Stimulated activated naive B cell treated with anti-CD40 and anti-IgM and Interleukin-4, amounts not matched to agents 10 μg/mL and 1 μg/mL and 100 μg/mL, for 72 hours (primary cell): ENCODE results near the gene CACNA1B.
"Not testable (repeated sequence)": the region's sequence is repeated elsewhere in the genome, so short reads cannot be mapped to it uniquely, and the experiment has no call there.

ENCODE experiments used
- ATAC-seq, 2 donors: fragments of 150-1000 bp; cut with Tn5 transposase; replicated peaks; 2 replicates each; pipeline ENCODE4 v1.10.0; 2021; ENCODE audit warnings: moderate library complexity in 1 of 2
- DNase-seq: peaks from one replicate; pipeline ENCODE4 v3.0.0; 2021
- H3K27ac Mint-ChIP-seq: one replicate; pipeline ENCODE4 v1.8.0; 2022; ENCODE audit warnings: mild to moderate bottlenecking, mixed read lengths
- H3K27me3 Mint-ChIP-seq, 2 donors: one replicate each; pipeline ENCODE4 v1.8.0; 2022; ENCODE audit warnings: mixed read lengths in 2 of 2
- H3K36me3 Mint-ChIP-seq, 2 donors: one replicate each; pipeline ENCODE4 v1.8.0; 2022; ENCODE audit warnings: mixed read lengths in 2 of 2, mild to moderate bottlenecking in 1 of 2
- H3K4me1 Mint-ChIP-seq, 2 donors: one replicate each; pipeline ENCODE4 v1.8.0; 2022; ENCODE audit warnings: mixed read lengths in 2 of 2, mild to moderate bottlenecking in 1 of 2
- H3K4me3 Mint-ChIP-seq, 2 donors: one replicate each; pipeline ENCODE4 v1.8.0; 2022; ENCODE audit warnings: mild to moderate bottlenecking in 2 of 2, mixed read lengths in 2 of 2, moderate library complexity in 1 of 2
- H3K9me3 Mint-ChIP-seq, 2 donors: one replicate each; pipeline ENCODE4 v1.8.0; 2022; ENCODE audit warnings: mixed read lengths in 2 of 2, mild to moderate bottlenecking in 1 of 2

CACNA1B gene

DNA sequence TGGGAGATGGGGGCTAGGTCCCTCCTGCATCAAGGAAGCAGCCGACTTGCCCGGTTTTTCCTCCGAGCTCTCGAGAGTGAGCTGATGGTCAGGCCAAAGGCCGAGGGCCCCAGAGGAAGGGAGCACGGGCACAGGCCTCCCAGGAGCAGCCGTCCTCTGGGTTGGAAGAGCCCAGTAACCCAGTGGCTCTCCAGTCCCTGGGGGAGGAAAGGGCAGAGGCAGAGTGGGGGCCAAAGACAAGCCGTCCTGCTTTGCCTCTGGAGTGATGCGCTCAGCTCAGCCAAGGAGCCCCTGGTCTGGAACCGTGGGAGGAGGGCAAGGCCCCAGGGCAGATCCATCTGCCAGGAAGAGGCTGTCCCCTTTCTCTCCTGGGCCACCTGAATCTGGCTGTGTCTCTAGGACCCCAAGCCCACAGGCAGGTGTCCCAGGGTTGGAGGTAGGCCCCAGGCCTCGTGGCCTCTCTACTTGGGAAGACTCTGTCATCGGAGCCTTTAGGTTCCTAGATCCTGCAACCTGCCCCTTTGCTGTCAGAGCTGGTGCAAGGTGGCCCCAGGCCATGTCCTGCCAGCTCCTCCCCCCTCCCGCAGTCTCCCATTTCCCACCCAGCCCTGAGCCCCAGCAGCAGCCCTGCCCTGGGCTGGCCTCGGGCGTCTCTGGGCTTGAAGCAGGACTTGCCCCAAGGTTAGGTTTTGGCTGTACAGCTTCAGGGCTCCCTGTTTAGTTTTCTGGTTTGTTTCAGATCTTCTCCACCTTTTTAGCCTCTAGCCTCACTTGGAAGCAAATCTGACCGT is 224.1 kb downstream of the CACNA1B start:
- H3K36me3 Mint-ChIP-seq, result no peaks in the 10 kb centered on the region
- no peak for DNase-seq
- H3K27me3 Mint-ChIP-seq, result peaks cover 11 to 27% of the 10 kb centered on the region in 2 donors
- no peak overlapping the region for H3K4me3 Mint-ChIP-seq
- no peak overlapping the region for H3K27ac Mint-ChIP-seq
- H3K9me3 Mint-ChIP-seq, result peaks cover 0 to 4% of the 10 kb centered on the region in 2 donors
- ATAC-seq, result no peak
- H3K4me1 Mint-ChIP-seq, result no peaks in the 10 kb centered on the region

DNA sequence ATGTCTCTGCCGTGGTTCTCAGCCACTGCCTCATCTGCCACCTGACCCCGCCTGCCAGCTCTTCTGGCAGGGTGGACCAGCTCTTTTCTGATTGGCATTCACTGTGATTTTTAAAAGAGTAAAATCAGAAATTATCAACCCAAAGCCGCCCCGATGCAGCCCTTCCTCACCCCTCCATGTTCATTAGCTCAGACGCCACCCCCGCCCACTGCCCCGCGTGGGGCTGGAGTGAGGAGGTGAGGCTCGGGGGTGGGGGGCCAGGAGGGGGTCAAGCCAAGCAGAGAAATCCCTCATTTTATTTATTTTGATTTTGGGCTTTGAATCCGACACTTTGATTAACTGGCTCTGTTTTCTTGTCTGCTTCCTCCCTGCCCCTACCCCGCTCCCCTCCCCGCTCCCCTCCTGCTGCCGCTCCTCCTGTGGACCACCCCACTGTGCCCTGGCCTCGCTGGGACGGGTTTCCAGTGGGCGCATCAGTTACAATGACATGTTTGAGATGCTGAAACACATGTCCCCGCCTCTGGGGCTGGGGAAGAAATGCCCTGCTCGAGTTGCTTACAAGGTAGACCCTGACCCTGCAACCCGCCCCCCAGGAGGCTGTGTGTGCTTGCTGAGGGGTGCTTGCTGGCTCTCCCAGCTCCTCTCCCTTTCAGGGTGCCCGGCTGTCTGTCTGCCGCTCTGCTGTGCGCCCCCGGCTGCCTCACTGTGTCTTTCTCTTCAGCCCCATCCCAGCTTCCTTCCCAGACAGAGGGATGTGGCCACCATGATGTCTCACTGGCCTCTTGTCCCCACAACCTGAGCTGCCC is 224.9 kb downstream of the CACNA1B start:
- Mint-ChIP-seq H3K27me3 (peaks cover 19 to 35% of the 10 kb centered on the region in 2 donors), H3K36me3 (no peaks in the 10 kb centered on the region), H3K27ac (no peak overlapping the region), H3K4me1 (no peaks in the 10 kb centered on the region), H3K9me3 (peaks cover 0 to 4% of the 10 kb centered on the region in 2 donors), H3K4me3 (no peak overlapping the region)
- ATAC-seq, result no peak
- no peak for DNase-seq

DNA sequence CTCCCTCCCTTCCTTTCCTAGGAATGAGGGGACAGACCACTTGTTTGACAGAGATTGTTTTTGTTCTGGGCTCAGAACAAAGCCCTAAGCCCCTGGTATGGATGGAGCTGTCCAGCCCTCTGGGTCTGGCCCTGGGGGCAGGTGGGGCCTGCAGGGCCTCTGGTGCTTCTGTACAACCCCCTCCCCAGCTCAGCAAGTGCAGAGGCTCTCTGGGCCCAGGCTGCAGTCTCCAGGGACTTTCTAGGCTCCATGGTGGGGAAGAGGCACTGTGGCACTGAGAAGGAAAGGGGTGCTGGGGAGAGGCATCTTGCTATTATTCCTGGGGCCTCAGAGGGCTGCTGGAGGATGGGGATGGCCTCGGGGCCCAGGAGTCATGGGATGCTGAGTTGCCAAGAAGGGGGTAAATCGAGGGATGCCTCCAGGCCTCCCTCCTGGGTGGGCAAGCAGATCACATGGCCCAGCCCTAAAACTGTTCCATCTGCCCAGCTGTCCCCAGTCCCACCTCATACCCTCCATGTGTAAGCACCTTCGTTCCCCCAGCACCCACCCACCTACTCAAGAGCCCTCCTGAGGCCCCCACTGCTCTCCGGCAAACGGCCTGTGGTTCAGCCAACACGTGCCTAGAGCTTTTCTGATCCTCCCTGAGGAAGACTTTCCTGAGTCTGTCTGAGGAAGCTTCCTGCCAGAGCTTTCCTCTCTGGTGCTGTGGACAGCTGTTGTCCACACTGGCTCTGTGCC is 225.7 kb downstream of the CACNA1B start:
- H3K4me1 Mint-ChIP-seq, result no peaks in the 10 kb centered on the region
- H3K27me3 Mint-ChIP-seq, result peaks cover 23 to 37% of the 10 kb centered on the region in 2 donors
- H3K36me3 Mint-ChIP-seq, result no peaks in the 10 kb centered on the region
- H3K9me3 Mint-ChIP-seq, result peaks cover 0 to 4% of the 10 kb centered on the region in 2 donors
- ATAC-seq (no peak), DNase-seq (no peak)
- no peak overlapping the region for H3K4me3 Mint-ChIP-seq
- no peak overlapping the region for H3K27ac Mint-ChIP-seq

DNA sequence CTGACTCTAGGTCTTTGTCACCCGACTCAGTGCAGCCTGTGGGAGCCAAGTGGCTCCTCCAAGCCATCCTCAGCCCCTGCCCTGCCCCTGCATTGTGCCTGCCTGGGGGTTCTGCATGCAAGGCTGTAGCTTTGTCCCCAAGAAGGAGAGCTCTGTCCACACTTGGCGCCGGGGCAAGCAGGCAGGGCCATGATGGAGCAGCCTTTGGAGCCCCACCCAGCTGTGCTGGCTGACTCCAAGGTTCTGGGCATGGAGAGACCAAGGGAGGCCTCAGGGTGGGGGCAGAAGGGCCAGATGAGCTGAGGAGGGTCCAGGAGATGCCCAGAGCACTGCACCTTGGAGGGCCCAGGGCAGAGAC is 226.2 kb downstream of the CACNA1B start:
- H3K36me3 Mint-ChIP-seq, result no peaks in the 10 kb centered on the region
- no peak overlapping the region for H3K27ac Mint-ChIP-seq
- ATAC-seq (no peak), DNase-seq (no peak)
- no peaks in the 10 kb centered on the region for H3K4me1 Mint-ChIP-seq
- H3K9me3 Mint-ChIP-seq, result peaks cover 0 to 4% of the 10 kb centered on the region in 2 donors
- H3K4me3 Mint-ChIP-seq, result no peak overlapping the region
- H3K27me3 Mint-ChIP-seq, result peaks cover 23 to 37% of the 10 kb centered on the region in 2 donors

DNA sequence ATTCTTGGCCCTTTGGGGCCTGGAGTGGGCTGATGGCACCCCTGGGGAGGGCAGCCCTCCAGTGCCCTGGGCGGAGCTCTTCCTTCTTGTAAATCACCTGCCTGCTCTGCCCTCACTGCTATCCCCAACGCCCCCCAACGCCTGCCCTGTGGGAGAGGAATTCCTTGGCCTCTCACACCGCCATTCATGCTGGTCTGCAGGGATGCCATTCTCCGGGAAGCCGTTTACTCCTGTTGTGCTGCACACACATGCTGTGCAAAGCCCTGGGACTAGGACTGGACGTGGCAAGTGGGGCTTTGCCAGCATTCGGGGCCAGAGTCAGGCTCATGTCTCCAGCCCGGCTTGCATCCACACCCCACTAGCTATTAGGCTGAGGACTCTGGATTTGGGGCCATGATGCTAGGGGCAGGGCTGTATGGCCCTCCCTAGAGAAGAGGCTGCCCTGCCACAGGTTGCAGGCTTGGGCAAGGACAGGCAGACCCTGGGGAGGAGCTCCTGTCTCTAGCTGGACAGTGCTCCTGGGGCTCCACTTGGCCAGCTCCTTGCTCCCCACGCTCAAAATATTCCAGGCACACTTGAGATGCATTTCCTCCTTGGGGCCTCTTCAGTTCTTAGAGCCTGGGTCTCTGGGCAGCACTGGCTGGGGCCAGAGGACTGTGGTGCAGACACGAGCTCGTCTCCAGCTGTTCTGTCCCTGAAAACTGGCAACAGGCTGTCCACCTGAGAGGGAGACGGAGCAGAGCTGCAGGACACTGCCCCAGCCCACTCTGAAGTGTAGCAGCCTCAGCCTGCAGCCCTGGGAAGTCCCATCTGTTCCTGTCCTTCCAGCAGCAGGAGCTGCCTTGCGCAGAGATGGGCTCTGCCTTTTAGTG is 226.9 kb downstream of the CACNA1B start:
- no peaks in the 10 kb centered on the region for H3K36me3 Mint-ChIP-seq
- no peaks in the 10 kb centered on the region for H3K4me1 Mint-ChIP-seq
- peaks cover 23 to 37% of the 10 kb centered on the region in 2 donors for H3K27me3 Mint-ChIP-seq
- no peak overlapping the region for H3K27ac Mint-ChIP-seq
- peaks cover 0 to under 1% of the 10 kb centered on the region in 2 donors for H3K9me3 Mint-ChIP-seq
- ATAC-seq (no peak), DNase-seq (no peak)
- H3K4me3 Mint-ChIP-seq, result no peak overlapping the region

DNA sequence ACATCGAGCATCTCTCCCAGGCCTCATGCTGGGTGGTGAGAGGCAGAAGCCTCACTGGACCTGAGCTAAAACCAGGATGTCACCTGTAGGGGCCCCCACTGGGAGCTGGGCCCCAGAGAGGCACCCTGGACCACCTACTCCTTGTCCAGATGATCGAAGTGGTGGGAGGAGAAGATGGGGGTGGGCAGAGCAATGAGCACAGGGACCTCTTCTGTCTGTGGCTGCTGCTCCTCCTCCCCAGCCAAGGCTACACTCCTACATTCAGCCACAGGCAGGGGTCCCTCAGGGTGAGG is 227.5 kb downstream of the CACNA1B start:
- Mint-ChIP-seq H3K27ac (no peak overlapping the region), H3K27me3 (peaks cover 23 to 37% of the 10 kb centered on the region in 2 donors), H3K4me1 (no peaks in the 10 kb centered on the region), H3K36me3 (no peaks in the 10 kb centered on the region), H3K4me3 (no peak overlapping the region), H3K9me3 (no peaks in the 10 kb centered on the region)
- ATAC-seq, result no peak
- no peak for DNase-seq

DNA sequence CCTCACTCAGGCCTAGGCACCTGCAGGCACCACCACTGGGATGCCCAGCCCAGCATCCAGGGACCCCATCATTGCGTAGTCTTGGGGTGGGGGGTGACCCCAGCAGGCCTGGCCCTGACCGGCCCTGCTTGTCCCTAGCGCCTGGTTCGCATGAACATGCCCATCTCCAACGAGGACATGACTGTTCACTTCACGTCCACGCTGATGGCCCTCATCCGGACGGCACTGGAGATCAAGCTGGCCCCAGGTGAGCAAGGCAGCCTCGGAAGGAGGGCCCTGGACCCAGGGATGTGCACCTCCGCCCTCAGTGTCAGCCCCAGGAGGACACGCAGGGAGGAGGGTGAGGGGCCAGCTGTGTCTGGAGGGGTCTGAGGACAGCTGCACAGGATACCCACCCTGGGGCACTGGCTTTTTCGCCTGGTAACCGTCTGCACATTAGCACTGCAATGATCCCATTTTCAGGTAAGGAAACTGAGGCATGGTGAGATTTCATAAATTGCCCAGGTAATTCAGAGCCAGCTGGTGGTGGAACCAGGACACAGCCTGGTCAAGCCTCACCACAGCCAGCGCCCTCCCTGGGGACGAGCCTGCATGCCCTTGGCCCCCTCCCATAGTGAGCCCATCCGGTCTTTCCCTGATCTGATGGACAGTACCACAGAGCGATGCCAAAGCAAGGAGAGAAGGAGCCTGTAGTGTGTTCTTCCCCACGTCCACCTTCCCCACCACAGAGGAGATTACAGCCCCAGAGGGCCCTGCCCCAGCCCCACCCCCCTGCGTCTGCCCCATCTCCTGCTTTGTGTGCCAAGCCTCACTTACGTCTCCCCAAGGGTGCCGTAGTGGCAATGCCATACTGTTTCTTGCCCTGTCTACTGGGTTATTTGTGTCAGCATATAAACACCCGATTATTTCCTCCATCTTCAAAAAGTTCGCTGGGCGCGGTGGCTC is 228.3 kb downstream of the CACNA1B start:
- ATAC-seq (no peak), DNase-seq (no peak)
- Mint-ChIP-seq H3K9me3 (no peaks in the 10 kb centered on the region), H3K36me3 (no peaks in the 10 kb centered on the region), H3K27me3 (peaks cover 23 to 37% of the 10 kb centered on the region in 2 donors), H3K27ac (no peak overlapping the region), H3K4me1 (no peaks in the 10 kb centered on the region), H3K4me3 (no peak overlapping the region)

DNA sequence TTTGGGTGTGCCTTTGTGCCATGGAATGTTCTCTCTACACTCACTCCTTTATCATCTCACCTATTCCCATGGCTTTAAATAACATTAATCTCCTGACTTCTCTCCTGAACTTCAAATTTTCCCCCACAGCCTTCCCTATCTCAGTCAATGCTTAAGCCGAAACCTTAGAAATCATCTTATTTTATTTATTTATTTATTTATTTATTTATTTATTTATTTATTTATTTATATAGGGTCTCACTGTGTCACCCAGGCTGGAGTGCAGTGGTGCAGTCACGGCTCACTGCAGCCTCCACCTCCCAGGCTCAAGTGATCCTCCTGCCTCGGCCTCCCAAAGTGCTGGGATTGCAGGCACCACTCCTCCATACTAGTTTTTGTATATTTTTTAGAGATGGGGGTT is 229.5 kb downstream of the CACNA1B start:
- H3K27ac Mint-ChIP-seq, H3K4me1 Mint-ChIP-seq, ATAC-seq, H3K4me3 Mint-ChIP-seq, H3K36me3 Mint-ChIP-seq, DNase-seq, H3K9me3 Mint-ChIP-seq: not testable (repeated sequence)
- H3K27me3 Mint-ChIP-seq, result peaks cover 23 to 37% of the 10 kb centered on the region in 2 donors

DNA sequence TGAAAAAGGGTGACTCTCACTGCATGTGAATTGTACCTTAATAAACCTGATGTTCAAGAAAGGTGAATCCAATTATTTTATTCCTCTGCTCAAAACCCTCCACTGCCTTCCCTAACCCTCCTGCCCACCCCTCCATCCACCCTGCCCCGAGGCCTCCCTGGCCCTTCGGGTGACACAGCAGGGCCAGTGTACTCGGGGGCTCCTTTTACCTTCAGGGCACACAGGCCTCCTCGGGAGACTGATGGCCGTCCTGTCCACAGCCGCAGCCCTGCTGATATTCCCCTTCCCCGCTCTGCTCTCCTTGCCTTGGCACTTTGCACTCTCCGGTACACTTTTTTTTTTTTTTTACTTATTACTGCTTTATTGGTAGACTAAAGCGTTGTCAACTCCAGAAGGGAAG is 234.0 kb downstream of the CACNA1B start:
- no peak overlapping the region for H3K4me3 Mint-ChIP-seq
- no peak overlapping the region for H3K27ac Mint-ChIP-seq
- no peaks in the 10 kb centered on the region for H3K36me3 Mint-ChIP-seq
- no peaks in the 10 kb centered on the region for H3K4me1 Mint-ChIP-seq
- H3K27me3 Mint-ChIP-seq, result peaks cover 22 to 29% of the 10 kb centered on the region in 2 donors
- no peak for DNase-seq
- H3K9me3 Mint-ChIP-seq, result peaks cover 0 to 4% of the 10 kb centered on the region in 2 donors
- no peak for ATAC-seq

DNA sequence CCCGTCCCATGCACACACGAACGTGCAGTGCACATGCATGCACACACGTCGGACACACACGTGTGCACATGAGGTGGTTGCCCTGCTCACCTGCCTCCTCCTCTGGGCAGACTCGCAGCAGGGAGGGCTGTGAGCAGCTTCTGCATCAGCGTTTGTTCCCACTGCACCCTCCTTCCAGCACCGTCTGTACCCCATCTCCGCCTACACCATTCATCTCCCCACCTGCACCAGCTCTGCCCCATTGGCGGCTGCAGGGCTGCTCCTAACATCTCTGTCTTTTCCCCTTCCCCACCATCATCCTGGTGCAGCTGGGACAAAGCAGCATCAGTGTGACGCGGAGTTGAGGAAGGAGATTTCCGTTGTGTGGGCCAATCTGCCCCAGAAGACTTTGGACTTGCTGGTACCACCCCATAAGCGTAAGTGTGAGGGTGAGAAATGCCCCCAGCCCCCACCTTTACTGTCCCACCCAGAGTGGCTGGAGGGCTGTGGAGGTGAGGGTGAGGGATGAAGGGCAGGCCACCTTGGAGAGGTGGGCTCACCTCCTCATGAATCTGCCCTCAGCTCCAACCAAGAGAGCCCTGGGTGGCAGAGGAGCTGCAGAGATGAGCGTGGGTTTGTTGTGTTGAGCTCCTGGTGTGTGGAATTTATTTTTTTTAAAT is 234.6 kb downstream of the CACNA1B start:
- H3K4me3 Mint-ChIP-seq, result no peak overlapping the region
- no peaks in the 10 kb centered on the region for H3K4me1 Mint-ChIP-seq
- no peak for DNase-seq
- peaks cover 0 to 4% of the 10 kb centered on the region in 2 donors for H3K9me3 Mint-ChIP-seq
- H3K27ac Mint-ChIP-seq, result no peak overlapping the region
- ATAC-seq, result no peak
- H3K27me3 Mint-ChIP-seq, result peaks cover 16 to 28% of the 10 kb centered on the region in 2 donors
- H3K36me3 Mint-ChIP-seq, result no peaks in the 10 kb centered on the region

DNA sequence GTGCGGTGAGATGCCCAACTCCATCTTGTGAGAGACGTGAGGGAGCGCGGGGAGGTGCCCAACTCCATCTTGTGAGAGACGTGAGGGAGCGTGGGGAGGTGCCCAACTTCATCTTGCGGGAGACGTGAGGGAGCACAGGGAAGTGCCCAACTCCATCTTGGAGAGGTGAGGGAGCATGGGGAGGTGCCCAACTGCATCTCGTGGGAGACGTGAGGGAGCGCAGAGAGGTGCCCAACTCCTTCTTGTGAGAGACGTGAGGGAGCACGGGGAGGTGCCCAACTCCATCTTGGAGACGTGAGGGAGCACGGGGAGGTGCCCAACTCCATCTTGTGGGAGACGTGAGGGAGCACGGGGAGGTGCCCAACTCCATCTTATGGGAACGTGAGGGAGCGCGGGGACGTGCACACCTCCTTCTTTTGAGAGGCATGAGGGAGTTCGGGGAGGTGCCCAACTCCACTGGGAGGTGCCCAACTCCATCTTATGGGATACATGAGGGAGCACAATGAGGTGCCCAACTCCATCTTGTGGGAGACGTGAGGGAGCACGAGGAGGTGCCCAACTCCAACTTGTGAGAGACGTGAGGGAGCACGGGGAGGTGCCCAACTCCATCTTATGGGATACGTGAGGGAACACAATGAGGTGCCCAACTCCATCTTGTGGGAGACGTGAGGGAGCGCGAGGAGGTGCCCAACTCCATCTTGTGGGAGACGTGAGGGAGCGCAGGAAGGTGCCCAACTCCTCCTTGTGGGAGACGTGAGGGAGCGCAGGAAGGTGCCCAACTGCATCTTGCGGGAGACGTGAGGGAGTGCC is 235.4 kb downstream of the CACNA1B start:
- no peaks in the 10 kb centered on the region for H3K4me1 Mint-ChIP-seq
- peaks cover 0 to 4% of the 10 kb centered on the region in 2 donors for H3K9me3 Mint-ChIP-seq
- H3K27me3 Mint-ChIP-seq, result peaks cover 16 to 22% of the 10 kb centered on the region in 2 donors
- ATAC-seq, result no peak
- H3K4me3 Mint-ChIP-seq, result no peak overlapping the region
- H3K27ac Mint-ChIP-seq, result no peak overlapping the region
- H3K36me3 Mint-ChIP-seq, result no peaks in the 10 kb centered on the region
- no peak for DNase-seq

DNA sequence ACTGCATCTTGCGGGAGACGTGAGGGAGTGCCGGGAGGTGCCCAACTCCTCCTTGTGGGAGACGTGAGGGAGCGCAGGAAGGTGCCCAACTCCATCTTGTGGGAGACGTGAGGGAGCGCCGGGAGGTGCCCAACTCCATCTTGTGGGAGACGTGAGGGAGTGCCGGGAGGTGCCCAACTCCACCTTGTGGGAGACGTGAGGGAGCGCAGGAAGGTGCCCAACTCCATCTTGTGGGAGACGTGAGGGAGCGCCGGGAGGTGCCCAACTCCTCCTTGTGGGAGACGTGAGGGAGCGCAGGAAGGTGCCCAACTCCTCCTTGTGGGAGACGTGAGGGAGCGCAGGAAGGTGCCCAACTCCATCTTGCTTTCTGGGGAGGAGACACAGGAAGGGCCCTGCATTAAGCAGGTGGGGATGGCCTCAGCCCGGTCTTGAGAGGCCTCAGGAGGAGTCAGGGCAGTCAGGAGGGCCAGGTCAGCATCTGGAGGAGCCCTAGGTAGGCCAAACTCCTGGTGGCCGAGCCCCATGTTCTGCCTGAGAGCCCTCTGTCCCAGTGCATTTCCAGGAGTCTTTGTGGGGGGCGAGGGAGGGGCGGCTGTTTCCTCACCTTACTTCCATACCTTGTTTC is 236.2 kb downstream of the CACNA1B start:
- H3K36me3 Mint-ChIP-seq, H3K4me1 Mint-ChIP-seq, H3K27ac Mint-ChIP-seq, ATAC-seq, H3K9me3 Mint-ChIP-seq, H3K4me3 Mint-ChIP-seq, DNase-seq: not testable (repeated sequence)
- peaks cover 19 to 28% of the 10 kb centered on the region in 2 donors for H3K27me3 Mint-ChIP-seq
